Neural crest cell (in vitro differentiated cells): ENCODE measurements around the gene ENKUR. TPM values are rescaled to one million over a fixed set of nuclear protein-coding genes. Genes with fewer than 3 reads are reported as not detected.

ENCODE experiments used
- DNase-seq: peaks from one replicate; pipeline ENCODE4 v3.0.0; 2021; ENCODE audit warnings: low read depth, mixed read lengths, low spot score
- H3K27ac Mint-ChIP-seq: one replicate; pipeline ENCODE4 v1.8.0; 2021; ENCODE audit warnings: mild to moderate bottlenecking, mixed read lengths; ENCODE audit not compliant: unreplicated experiment
- H3K27me3 Mint-ChIP-seq: 2 replicates; pipeline ENCODE4 v1.8.0; 2021; ENCODE audit warnings: low read depth, mild to moderate bottlenecking, mixed read lengths
- H3K36me3 Mint-ChIP-seq: 2 replicates; pipeline ENCODE4 v1.8.0; 2021; ENCODE audit warnings: low read depth, mild to moderate bottlenecking, mixed read lengths
- H3K4me1 Mint-ChIP-seq: 2 replicates; pipeline ENCODE4 v1.8.0; 2021; ENCODE audit warnings: mixed read lengths
- H3K4me3 Mint-ChIP-seq: one replicate; pipeline ENCODE4 v1.8.0; 2021; ENCODE audit warnings: mild to moderate bottlenecking, mixed read lengths
- H3K9me3 Mint-ChIP-seq: 2 replicates; pipeline ENCODE4 v1.8.0; 2021; ENCODE audit warnings: mixed read lengths
- CTCF ChIP-seq: fragments of 200-600 bp; sonication (generic); conservative IDR thresholded peaks from 2 replicates; pipeline ENCODE4 v1.5.0; 2021; ENCODE audit warnings: antibody characterized with exemption, mild to moderate bottlenecking
- total RNA-seq: library from RNA; stranded (reverse); gene quantifications from 2 replicates; pipeline ENCODE4 v1.2.1, GENCODE V29; 2021

ENKUR gene
- total RNA-seq, 1 donor from 2014 or later, result 1.7 TPM

- Mint-ChIP-seq H3K4me1 (peaks cover 4% of the 10 kb centered on the region), H3K36me3 (peaks cover 18% of the 10 kb centered on the region), H3K27me3 (no peaks in the 10 kb centered on the region), H3K4me3 (no peak overlapping the region), H3K27ac (no peak overlapping the region), H3K9me3 (no peaks in the 10 kb centered on the region)
- no peak for TF ChIP-seq CTCF
- no peak for DNase-seq
Measured at GRCh38 chr10:24935504-24936292, 80.3 kb downstream of the ENKUR start.

Other genes starting within 250 kb of the ENKUR start
- 26.7 and 32.0 TPM in 2 replicates for gene PRTFDC1, start 63.6 kb downstream of the ENKUR start, total RNA-seq
- 6.3 and 6.5 TPM in 2 replicates for gene THNSL1, start 454 bp upstream of the ENKUR start, total RNA-seq
- gene GPR158, start 158.8 kb upstream of the ENKUR start, total RNA-seq, result 0.20 and 0.26 TPM in 2 replicates